Prostate gland (tissue), 2 donors: ENCODE data around the gene LAMA4.

ENCODE experiments used
- POLR2A ChIP-seq: fragments of 450-650 bp; IDR thresholded peaks from one replicate; pipeline ENCODE4 v1.6.1; 2016; ENCODE audit warnings: antibody characterized with exemption, mild to moderate bottlenecking
- POLR2AphosphoS5 ChIP-seq: sonication (generic); formaldehyde crosslinking; IDR thresholded peaks from one replicate; pipeline ENCODE4 v1.6.1; 2017; ENCODE audit warnings: antibody characterized with exemption
- TF ChIP-seq, protein P1 (sequence below), 4 experiments: fragments of 200-600 bp in 2 of 4; fragments of 450-650 bp in 2 of 4; sonication (generic) in 2 of 4; IDR thresholded peaks; 1 replicate in 3 of 4; 2 replicates in 1 of 4; pipeline ENCODE4 v1.5.1; 2016 to 2019; ENCODE audit warnings: antibody characterized with exemption in 4 of 4, mild to moderate bottlenecking in 2 of 4, moderate library complexity in 2 of 4

DNA sequence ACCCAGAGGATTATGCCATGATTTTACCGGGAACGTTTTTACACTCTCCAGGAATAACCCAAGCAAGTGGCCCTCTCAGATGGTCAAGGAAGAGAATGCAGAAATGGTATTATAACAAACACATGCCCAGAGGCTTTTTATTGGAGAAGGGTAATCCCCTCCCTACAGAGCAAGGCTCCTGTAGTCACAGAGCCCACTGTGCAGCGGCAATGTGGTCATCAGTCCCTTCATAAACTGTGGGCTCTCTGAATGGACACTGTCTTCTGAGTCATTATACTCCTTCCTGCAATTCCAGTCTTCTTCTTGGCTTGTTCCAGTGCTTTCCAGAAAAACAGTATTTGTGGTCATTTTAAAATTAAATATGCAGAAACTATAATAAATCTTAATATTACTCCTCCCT lies 74.7 kb downstream of the LAMA4 start:
- TF ChIP-seq, protein P1, sequence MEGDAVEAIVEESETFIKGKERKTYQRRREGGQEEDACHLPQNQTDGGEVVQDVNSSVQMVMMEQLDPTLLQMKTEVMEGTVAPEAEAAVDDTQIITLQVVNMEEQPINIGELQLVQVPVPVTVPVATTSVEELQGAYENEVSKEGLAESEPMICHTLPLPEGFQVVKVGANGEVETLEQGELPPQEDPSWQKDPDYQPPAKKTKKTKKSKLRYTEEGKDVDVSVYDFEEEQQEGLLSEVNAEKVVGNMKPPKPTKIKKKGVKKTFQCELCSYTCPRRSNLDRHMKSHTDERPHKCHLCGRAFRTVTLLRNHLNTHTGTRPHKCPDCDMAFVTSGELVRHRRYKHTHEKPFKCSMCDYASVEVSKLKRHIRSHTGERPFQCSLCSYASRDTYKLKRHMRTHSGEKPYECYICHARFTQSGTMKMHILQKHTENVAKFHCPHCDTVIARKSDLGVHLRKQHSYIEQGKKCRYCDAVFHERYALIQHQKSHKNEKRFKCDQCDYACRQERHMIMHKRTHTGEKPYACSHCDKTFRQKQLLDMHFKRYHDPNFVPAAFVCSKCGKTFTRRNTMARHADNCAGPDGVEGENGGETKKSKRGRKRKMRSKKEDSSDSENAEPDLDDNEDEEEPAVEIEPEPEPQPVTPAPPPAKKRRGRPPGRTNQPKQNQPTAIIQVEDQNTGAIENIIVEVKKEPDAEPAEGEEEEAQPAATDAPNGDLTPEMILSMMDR (IDR thresholded peaks at IDR 0.05) = no peak
- no peak for TF ChIP-seq POLR2AphosphoS5
- TF ChIP-seq POLR2A = no peak
